ENCODE results near the gene CCDC70. TPM values are rescaled to one million over a fixed set of nuclear protein-coding genes. Genes with fewer than 3 reads are reported as not detected.

Gene CCDC70
- total RNA-seq, 3 donors from 2014 or later (not counting 1 experiment from before 2014, with no cell fraction given): not detected

- ATAC-seq (no peak), DNase-seq (no peak)
- no peaks in the 10 kb centered on the region for H3K4me1 ChIP-seq (ENCODE audit: control insufficient read depth, insufficient read depth, low read length)
- no peaks in the 10 kb centered on the region for H3K9me3 ChIP-seq (ENCODE audit: control insufficient read depth, insufficient read depth, low read length)
- H3K27ac ChIP-seq (ENCODE audit: low read length): no peak overlapping the region
- no peak overlapping the region for H3K4me3 Mint-ChIP-seq
- no peaks in the 10 kb centered on the region for H3K36me3 Mint-ChIP-seq
- no peak overlapping the region for H3K27ac Mint-ChIP-seq
- no peak overlapping the region for H3K4me3 ChIP-seq (ENCODE audit: low read length)
- intact Hi-C loops (cut with micrococcal nuclease): no loop called here
- peaks cover 12 to 34% of the 10 kb centered on the region in 2 donors for H3K27me3 Mint-ChIP-seq (ENCODE audit: low read depth in 2 of 2)
- no peaks in the 10 kb centered on the region for H3K36me3 ChIP-seq (ENCODE audit: control insufficient read depth, insufficient read depth, low read length)
- TF ChIP-seq, protein P1, sequence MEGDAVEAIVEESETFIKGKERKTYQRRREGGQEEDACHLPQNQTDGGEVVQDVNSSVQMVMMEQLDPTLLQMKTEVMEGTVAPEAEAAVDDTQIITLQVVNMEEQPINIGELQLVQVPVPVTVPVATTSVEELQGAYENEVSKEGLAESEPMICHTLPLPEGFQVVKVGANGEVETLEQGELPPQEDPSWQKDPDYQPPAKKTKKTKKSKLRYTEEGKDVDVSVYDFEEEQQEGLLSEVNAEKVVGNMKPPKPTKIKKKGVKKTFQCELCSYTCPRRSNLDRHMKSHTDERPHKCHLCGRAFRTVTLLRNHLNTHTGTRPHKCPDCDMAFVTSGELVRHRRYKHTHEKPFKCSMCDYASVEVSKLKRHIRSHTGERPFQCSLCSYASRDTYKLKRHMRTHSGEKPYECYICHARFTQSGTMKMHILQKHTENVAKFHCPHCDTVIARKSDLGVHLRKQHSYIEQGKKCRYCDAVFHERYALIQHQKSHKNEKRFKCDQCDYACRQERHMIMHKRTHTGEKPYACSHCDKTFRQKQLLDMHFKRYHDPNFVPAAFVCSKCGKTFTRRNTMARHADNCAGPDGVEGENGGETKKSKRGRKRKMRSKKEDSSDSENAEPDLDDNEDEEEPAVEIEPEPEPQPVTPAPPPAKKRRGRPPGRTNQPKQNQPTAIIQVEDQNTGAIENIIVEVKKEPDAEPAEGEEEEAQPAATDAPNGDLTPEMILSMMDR (IDR thresholded peaks at IDR 0.05): no peak
- H3K4me1 Mint-ChIP-seq: no peaks in the 10 kb centered on the region
- WGBS (ENCODE audit: insufficient coverage): 100% methylated on average over 1 of the region's 1 CpG
- no peaks in the 10 kb centered on the region for H3K9me3 Mint-ChIP-seq
- peaks cover 2% of the 10 kb centered on the region for H3K27me3 ChIP-seq (ENCODE audit: control insufficient read depth, insufficient read depth, low read length)
Measured at GRCh38 chr13:51856027-51856736, 5.6 kb upstream of the CCDC70 start.

DNA sequence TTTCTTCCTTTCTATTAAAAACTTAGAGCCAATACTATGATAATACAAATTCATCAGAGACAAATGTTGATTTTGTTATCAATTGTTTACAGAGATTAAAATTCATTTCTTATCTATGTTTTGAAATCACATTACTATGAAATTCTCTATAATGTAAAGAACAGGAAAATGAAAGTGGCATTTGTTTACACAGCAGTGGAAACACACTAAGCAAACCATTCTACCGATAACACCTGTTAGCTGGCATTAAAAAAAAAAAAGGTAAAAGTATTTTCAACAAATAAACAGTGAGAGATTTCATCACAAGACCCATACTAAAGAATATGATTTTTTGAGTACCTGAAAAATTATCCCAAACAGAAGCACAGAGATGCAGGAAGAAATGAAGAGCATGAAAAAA is 4.8 kb upstream of the CCDC70 start:
- ATAC-seq (no peak), DNase-seq (no peak)
- TF ChIP-seq, protein P1 (IDR thresholded peaks at IDR 0.05): no peak
- Mint-ChIP-seq H3K4me3 (no peak overlapping the region), H3K27ac (no peak overlapping the region), H3K9me3 (no peaks in the 10 kb centered on the region), H3K27me3 (ENCODE audit: low read depth in 2 of 2) (peaks cover 11 to 36% of the 10 kb centered on the region in 2 donors), H3K36me3 (no peaks in the 10 kb centered on the region), H3K4me1 (no peaks in the 10 kb centered on the region)
- no CpG with 5 or more reads among the region's 1 CpG for WGBS (ENCODE audit: insufficient coverage)
- H3K36me3 ChIP-seq (ENCODE audit: control insufficient read depth, insufficient read depth, low read length): no peaks in the 10 kb centered on the region
- no peak overlapping the region for H3K4me3 ChIP-seq (ENCODE audit: low read length)
- H3K4me1 ChIP-seq (ENCODE audit: control insufficient read depth, insufficient read depth, low read length): no peaks in the 10 kb centered on the region
- no peak overlapping the region for H3K27ac ChIP-seq (ENCODE audit: low read length)
- intact Hi-C loops (cut with micrococcal nuclease): no loop called here
- H3K9me3 ChIP-seq (ENCODE audit: control insufficient read depth, insufficient read depth, low read length): no peaks in the 10 kb centered on the region
- H3K27me3 ChIP-seq (ENCODE audit: control insufficient read depth, insufficient read depth, low read length): peaks cover 2% of the 10 kb centered on the region

DNA sequence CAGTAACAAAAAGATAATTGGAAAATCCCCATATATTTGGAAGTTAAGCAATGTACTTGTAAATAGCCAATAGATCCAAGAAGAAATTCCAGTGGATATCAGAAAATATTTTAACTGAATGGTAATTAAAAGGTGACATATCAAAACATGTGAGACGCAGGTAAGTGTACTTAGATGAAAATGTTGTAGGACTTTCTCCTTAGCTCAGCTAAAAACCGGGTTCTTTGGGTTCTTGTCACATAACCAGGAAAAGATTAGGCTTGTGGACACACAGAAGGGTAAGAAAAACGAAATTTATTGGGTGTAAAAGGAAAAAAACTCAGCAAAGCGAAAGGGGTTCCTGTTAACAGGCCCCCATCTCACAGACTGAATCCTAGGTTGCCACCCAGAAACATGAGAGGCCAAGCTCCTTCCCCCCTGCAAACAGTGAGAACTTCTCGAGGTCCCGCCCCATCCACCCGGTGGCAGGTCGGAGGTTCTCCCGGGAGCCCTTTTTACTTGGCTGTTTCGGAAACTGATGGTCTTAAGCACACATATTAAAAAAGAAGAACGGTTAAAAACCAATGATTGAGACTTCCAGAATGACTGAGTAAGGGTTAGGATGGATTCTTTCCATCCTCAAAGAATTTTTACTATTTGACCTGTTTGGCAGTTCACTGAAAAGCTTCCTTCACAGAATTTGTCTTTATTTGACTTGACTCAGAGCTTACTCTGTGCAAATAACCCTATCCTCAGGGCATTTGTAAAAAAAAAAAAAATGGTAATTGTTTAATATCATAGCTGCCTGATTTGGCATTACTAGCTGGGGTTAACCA is 3.1 kb upstream of the CCDC70 start:
- Mint-ChIP-seq H3K27me3 (ENCODE audit: low read depth in 2 of 2) (peaks cover 15 to 46% of the 10 kb centered on the region in 2 donors), H3K36me3 (no peaks in the 10 kb centered on the region), H3K27ac (no peak overlapping the region), H3K4me1 (peaks cover 0 to 5% of the 10 kb centered on the region in 2 donors), H3K4me3 (no peak overlapping the region), H3K9me3 (no peaks in the 10 kb centered on the region)
- Histone ChIP-seq H3K4me3 (ENCODE audit: low read length) (no peak overlapping the region), H3K9me3 (ENCODE audit: control insufficient read depth, insufficient read depth, low read length) (no peaks in the 10 kb centered on the region), H3K27ac (ENCODE audit: low read length) (no peak overlapping the region), H3K27me3 (ENCODE audit: control insufficient read depth, insufficient read depth, low read length) (no peaks in the 10 kb centered on the region), H3K36me3 (ENCODE audit: control insufficient read depth, insufficient read depth, low read length) (no peaks in the 10 kb centered on the region), H3K4me1 (ENCODE audit: control insufficient read depth, insufficient read depth, low read length) (no peaks in the 10 kb centered on the region)
- intact Hi-C loops (cut with micrococcal nuclease): no loop called here
- DNase-seq (no peak), ATAC-seq (no peak)
- TF ChIP-seq, protein P1 (IDR thresholded peaks at IDR 0.05): no peak
- 95% methylated on average over 10 of the region's 11 CpGs for WGBS (ENCODE audit: insufficient coverage)

Measured in natural killer cell (primary cell).